ENCODE data around the gene RAPGEF2.

Gene RAPGEF2

GRCh38 chr4:159204566-159204965 is 101.7 kb downstream of the RAPGEF2 start:
- DNase-seq, result no peak

DNA sequence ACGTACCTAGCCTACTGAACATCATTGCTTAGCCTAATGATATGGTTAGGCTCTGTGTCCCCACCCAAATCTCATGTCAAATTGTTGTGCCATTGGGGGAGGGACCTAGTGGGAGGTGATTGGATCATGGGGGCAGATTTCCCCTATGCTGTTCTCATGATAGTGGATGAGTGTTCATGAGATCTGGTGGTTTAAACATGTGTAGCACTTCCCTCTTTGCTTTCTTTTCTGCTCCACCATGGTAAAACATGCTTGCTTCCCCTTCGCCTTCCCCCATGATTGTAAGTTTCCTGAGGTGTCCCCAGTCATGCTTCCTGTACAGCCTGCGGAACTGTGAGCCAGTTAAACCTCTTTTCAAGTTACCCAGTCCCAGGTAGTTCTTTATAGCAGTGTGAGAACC is 102.6 kb downstream of the RAPGEF2 start:
- DNase-seq, result no peak

- DNase-seq, result no peak
These were observed 103.6 kb downstream of the RAPGEF2 start for GRCh38 chr4:159206427-159206871.

- no peak for DNase-seq
These were observed 106.4 kb downstream of the RAPGEF2 start for GRCh38 chr4:159209249-159209648.

DNA sequence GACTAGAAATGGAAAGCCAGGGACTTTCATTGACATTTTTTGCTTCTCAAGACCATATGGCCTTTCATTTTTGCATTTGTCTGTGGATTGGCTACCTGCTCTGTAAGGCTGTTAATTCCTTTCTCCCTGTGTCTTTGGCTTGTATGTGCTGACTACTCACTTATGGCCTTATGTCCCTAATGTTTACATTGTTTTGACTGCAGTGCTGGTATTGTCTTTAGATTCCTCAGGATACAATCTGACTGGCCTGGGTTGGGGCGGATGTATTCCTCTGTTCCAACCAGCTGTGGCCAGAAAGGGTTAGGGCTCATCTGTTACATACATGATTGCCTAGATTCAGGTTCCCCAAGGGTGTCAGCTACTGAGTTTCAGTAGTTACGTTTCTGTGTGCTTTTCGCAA is 108.1 kb downstream of the RAPGEF2 start:
- DNase-seq, result no peak

DNA sequence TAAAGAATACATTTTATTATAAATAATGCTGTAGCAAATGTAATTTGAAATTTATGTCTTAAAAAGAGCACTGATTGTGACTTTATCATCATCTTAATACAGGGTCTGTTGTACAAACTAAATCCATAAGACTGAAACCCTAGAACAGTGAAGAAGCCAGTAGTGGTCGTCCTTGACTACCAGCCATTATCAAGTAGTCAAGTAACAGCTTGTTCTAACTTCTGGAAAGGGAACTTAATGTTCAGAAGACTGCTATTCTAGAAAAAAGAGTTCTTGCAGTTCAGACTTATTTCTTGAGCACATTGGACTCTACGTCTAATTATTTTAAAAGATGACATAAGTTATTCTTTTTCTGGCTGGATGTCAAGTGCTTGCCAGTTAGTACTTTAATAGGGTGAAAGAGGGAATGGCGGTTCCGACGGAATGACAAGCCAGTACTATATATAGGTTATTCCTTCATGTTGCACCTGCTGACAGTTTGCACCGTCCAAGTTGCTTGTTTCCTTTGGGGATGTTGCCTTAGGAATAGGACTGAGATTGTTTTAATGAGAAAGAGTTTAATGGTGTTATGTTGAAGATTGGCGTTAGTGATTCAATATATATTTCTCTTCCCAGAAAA is 109.9 kb downstream of the RAPGEF2 start:
- no peak for DNase-seq

GRCh38 chr4:159216834-159217233 is 114.0 kb downstream of the RAPGEF2 start:
- DNase-seq, result no peak

GRCh38 chr4:159219862-159220261 is 117.0 kb downstream of the RAPGEF2 start:
- DNase-seq, result no peak

DNA sequence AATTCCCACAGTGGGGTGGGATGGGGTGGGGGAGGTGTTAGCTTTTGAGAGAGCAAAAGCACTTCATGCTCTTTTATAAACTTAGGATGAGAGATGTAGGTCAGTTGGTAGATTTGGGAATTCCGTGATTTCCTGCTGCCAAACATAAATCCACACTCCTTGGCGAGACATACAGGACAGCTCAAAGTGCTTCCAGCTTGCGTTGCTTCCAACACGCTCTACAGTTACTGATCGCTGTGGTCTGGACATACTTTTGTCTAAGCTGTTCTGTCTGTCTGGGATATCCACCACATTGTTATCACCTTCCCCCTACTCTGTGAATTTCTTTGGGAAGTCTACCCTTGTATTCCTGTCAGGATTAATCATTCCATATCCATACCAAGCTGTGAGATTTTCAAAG is 117.5 kb downstream of the RAPGEF2 start:
- no peak for DNase-seq

DNA sequence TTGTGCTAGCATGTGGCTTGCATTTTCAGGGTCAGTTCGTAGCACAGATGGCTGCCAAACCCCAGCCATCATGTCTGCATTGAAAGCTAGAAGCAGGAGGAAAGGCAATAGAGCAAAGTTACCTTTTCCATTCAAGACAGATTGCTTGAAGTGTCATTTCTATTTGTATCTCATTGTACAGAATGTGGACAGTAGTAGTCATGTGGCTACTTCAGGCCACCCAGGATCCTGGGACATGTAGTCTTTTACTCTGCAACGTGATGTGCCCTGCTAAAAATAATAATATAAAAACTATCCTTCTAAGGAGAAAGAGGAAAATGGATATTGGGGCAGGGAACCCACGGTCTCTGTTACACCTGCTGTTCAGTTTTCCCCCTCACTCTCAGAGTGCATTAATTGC is 118.4 kb downstream of the RAPGEF2 start:
- no peak for DNase-seq

DNA sequence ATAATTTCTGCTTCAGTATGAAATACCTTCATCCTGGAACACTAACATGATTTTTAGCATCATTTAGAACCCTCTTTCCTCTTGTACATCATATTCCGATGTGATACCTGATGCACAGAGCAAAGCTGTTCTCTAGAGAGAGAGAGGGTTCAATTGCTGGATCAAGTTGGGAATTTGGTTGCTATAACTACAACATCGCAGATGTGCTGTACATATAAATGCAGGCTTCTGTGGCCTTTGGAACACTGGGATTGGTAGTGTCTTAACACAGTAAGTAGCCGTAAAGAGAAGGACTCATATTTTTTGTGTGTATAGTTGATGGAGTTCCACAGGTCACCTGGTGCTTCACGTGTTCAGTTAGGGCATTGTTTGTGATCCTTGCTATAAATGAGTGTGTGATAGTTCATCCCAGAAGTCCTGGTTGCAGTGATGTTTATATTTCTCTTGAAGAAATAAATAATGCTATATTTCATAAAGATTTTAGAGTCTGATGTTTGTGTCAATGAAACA is 119.2 kb downstream of the RAPGEF2 start:
- no peak for DNase-seq

DNA sequence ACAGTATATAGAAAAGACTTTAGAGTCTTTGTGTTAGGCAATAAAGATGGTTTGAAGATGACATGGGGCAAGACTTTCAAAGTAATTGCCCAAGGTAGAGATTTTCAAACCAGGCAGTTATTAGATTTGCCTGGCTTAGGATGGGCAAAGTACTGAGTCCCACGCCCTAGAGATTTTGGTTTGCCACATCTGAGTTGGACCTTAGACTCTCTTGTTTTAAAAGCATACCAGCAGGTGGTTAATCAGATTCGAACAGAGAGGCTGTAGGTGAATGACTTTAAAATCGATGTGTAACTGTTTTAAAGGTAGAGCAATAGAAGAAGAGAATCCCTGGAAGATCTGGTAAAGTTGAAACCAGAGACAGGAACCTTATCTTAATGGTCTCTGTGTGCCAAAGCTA is 121.5 kb downstream of the RAPGEF2 start:
- no peak for DNase-seq

DNA sequence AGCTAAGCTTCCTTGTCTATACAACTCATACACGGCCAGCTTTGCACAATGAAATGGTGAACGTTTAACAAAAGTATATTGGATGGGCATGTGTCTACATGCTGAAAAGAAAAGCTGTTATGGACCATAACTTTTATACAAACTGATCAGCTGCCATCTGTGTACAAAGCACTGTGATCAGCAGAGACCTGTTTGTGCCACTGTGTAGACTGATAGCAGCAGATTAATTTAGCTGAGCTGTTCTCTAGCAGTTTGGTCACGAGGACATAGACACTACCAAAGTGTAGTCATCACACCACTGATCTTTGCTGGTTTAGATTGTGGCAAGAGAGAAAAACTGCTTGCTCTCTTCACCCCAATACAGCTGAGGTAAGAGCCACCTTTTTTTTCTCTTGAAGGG is 124.5 kb downstream of the RAPGEF2 start:
- DNase-seq, result no peak

GRCh38 chr4:159227984-159228383 is 125.1 kb downstream of the RAPGEF2 start:
- no peak for DNase-seq

- no peak for DNase-seq
These were observed 126.3 kb downstream of the RAPGEF2 start for GRCh38 chr4:159229164-159229563.

- no peak for DNase-seq
These were observed 129.7 kb downstream of the RAPGEF2 start for GRCh38 chr4:159232465-159233106.

GRCh38 chr4:159235779-159236368 is 133.0 kb downstream of the RAPGEF2 start:
- DNase-seq, result no peak

DNA sequence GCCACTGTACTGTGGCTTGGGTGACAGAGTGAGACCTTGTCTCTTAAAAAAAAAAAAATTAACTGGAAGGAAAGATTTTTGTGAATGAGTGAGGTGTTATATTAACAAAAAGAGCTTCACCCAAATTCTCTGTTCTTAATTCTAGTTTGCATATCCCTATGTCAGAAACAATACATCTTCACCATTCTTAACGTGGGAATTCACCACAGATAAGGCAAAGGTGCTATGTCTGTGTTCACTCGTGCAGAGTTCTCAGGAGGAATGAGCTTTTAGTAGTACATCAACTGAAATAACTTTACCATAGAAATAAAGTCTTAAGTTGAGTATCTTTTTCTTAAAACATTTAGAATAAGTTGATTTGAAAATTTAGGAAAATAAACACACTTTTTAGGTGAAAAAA is 135.1 kb downstream of the RAPGEF2 start:
- DNase-seq, result no peak

GRCh38 chr4:159238631-159239030 is 135.8 kb downstream of the RAPGEF2 start:
- no peak for DNase-seq

DNA sequence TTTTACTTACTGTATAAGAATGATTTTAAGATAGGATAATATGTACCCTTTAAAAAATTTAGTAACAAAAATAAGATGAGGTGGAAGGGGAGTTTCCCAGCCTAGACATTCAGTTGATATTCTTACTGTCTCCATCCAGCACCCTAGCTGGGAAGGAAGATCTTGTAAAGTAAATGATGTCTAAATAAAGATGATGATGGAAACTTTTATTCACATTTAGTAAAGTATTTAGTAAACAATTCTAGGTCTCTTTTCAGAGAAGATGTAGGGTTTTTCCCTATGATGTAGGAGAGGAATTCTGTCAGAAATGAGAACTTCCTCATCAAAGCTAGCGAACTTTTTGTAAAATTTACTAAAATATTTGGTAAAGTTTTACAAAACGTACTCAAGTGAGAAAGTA is 136.8 kb downstream of the RAPGEF2 start:
- DNase-seq, result no peak

- DNase-seq, result no peak
These were observed 137.2 kb downstream of the RAPGEF2 start for GRCh38 chr4:159240046-159240445.

DNA sequence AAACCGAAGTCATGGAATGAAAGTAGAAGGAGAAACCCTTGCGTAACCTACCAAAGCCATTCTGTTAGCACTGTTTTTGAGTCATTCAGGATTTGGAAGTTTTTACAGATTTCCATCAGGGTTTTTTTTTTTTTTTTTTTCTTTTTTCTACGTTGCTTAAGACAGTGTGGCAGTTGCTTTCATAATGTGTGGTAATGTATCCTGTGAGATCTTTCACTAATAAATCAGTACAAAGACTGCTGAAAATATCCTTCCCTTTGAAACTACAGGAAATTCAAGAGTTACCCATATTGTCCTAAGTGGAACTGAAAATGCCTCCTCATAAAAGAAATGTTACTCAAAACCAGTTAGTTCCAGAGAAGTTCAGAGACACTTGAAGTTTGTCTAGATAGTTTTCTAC is 137.8 kb downstream of the RAPGEF2 start:
- no peak for DNase-seq

DNA sequence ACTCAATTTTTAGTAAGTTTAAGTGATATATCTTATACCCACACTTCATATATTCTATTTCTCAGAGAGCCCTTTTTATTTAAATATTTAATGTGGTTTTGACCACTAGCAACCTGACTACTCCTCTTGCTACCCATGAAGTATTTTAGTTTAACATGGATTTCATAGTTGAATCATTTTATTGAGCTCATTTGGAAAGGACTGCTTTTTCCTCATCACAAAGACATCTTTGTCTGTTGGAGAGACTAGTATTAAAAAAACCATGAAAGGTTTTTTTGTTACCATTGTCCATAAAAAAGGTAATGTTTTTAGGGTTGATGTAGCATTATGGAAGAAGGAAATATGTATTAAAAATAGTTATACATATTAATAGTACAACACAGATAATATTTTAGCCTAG is 139.5 kb downstream of the RAPGEF2 start:
- no peak for DNase-seq

All from cortex of kidney (tissue), 1 donor.